SK-N-SH (cell line): ENCODE measurements around the gene PCNX2.

Experiments
- CTCF ChIP-seq: fragments of 200-600 bp; sonication (generic); IDR thresholded peaks from 2 replicates; pipeline ENCODE4 v1.6.1; 2017; ENCODE audit warnings: antibody characterized with exemption, mild to moderate bottlenecking, moderate library complexity
- EP300 ChIP-seq, 2 experiments: IDR thresholded peaks; 2 replicates each; pipeline versions ENCODE4 v1.4.0 to v1.6.1; 2012; ENCODE audit warnings: borderline replicate concordance in 1 of 2, low read depth in 1 of 2, low read length in 1 of 2
- JUND ChIP-seq: IDR thresholded peaks from 2 replicates; pipeline ENCODE4 v1.4.0; 2012
- MAX ChIP-seq: IDR thresholded peaks from 2 replicates; pipeline ENCODE4 v1.4.0; 2012; ENCODE audit warnings: low read depth
- MEF2A ChIP-seq: IDR thresholded peaks from 2 replicates; pipeline ENCODE4 v1.4.0; 2012; ENCODE audit warnings: low read depth, borderline replicate concordance
- POLR2AphosphoS5 ChIP-seq: IDR thresholded peaks from 2 replicates; pipeline ENCODE4 v1.6.1; 2012; ENCODE audit warnings: low read depth, low read length
- RAD21 ChIP-seq: IDR thresholded peaks from 2 replicates; pipeline ENCODE4 v1.6.1; 2012; ENCODE audit warnings: mild to moderate bottlenecking, low read length
- RCOR1 ChIP-seq: fragments of 150-350 bp; IDR thresholded peaks from 2 replicates; pipeline ENCODE4 v1.6.1; 2017; ENCODE audit warnings: antibody characterized with exemption, low read length
- TEAD4 ChIP-seq: IDR thresholded peaks from 2 replicates; pipeline ENCODE4 v1.4.0; 2012; ENCODE audit warnings: mild to moderate bottlenecking, borderline replicate concordance; ENCODE audit not compliant: insufficient read depth
- ZBTB33 ChIP-seq: IDR thresholded peaks from 2 replicates; pipeline ENCODE4 v1.4.0; 2012; ENCODE audit warnings: low read depth, borderline replicate concordance

- TF ChIP-seq CTCF: no peak
- TF ChIP-seq RAD21: no peak
- no peak for TF ChIP-seq JUND
- TF ChIP-seq EP300 (IDR thresholded peaks at IDR 0.05; ENCODE audit: borderline replicate concordance in 1 of 2, low read depth in 1 of 2, low read length in 1 of 2): no peak
- no peak for TF ChIP-seq MEF2A
- no peak for TF ChIP-seq MAX
- TF ChIP-seq RCOR1: no peak
- TF ChIP-seq POLR2AphosphoS5: no peak
- TF ChIP-seq ZBTB33: no peak
- no peak for TF ChIP-seq TEAD4
Measured at GRCh38 chr1:233097546-233097945, 198.0 kb downstream of the PCNX2 start.
